K562 (cell line): ENCODE data around the gene APC2. TPM values are rescaled to one million over a fixed set of nuclear protein-coding genes. Genes with fewer than 3 reads are reported as not detected.

Experiments used
- ATF4 ChIP-seq: fragments of 450-650 bp; formaldehyde crosslinking; IDR thresholded peaks from 2 replicates; pipeline ENCODE4 v1.4.0; 2022; ENCODE audit warnings: mild to moderate bottlenecking, moderate library complexity
- GTF2F1 ChIP-seq: IDR thresholded peaks from 2 replicates; pipeline ENCODE4 v1.6.1; 2011; ENCODE audit warnings: low read depth, low read length, improper control_type of control experiment
- HES1 ChIP-seq: fragments of 450-650 bp; IDR thresholded peaks from 2 replicates; pipeline ENCODE4 v1.6.1; 2016; ENCODE audit warnings: low read depth, mild to moderate bottlenecking, moderate library complexity
- HMBOX1 ChIP-seq: sonication (generic); IDR thresholded peaks from 2 replicates; pipeline ENCODE4 v1.6.1; 2016
- ILF3 ChIP-seq: fragments of 450-650 bp; IDR thresholded peaks from 2 replicates; pipeline ENCODE4 v1.6.1; 2018; ENCODE audit warnings: antibody characterized with exemption, mild to moderate bottlenecking, moderate library complexity, borderline replicate concordance
- JUN ChIP-seq, 2 experiments: sonication (generic) in 1 of 2; formaldehyde crosslinking in 1 of 2; IDR thresholded peaks; 2 replicates each; pipeline versions ENCODE4 v1.6.1 to v1.8.0; 2012 to 2022; ENCODE audit warnings: borderline replicate concordance in 2 of 2, mild to moderate bottlenecking in 2 of 2, improper control_type of control experiment in 1 of 2, low read depth in 1 of 2, low read length in 1 of 2, missing genetic modification reagents in 1 of 2
- KDM2B ChIP-seq: fragments of 250-450 bp; sonication (Bioruptor Pico); IDR thresholded peaks from 2 replicates; pipeline ENCODE4 v1.8.0; 2021; ENCODE audit warnings: mild to moderate bottlenecking, moderate library complexity
- MXD1 ChIP-seq: fragments of 250-450 bp; sonication (Bioruptor Pico); IDR thresholded peaks from 2 replicates; pipeline ENCODE4 v1.8.0; 2021; ENCODE audit warnings: borderline replicate concordance, mild to moderate bottlenecking, moderate library complexity; ENCODE audit not compliant: poor library complexity, severe bottlenecking
- NFATC3 ChIP-seq: fragments of 450-650 bp; IDR thresholded peaks from 2 replicates; pipeline ENCODE4 v1.6.1; 2017; ENCODE audit warnings: mild to moderate bottlenecking
- SFPQ ChIP-seq: fragments of 200-400 bp; formaldehyde crosslinking; IDR thresholded peaks from 2 replicates; pipeline ENCODE4 v1.6.1; 2017; ENCODE audit warnings: mild to moderate bottlenecking, low read depth, low read length, moderate library complexity
- TEAD4 ChIP-seq, 2 experiments: sonication (generic) in 1 of 2; formaldehyde crosslinking in 1 of 2; IDR thresholded peaks; 2 replicates each; pipeline versions ENCODE4 v1.6.1 to v1.8.0; 2012 to 2022; ENCODE audit warnings: borderline replicate concordance in 1 of 2, inconsistent platforms in 1 of 2, low read length in 1 of 2, mild to moderate bottlenecking in 1 of 2, missing genetic modification reagents in 1 of 2
- TFAP4 ChIP-seq: sonication (generic); formaldehyde crosslinking; IDR thresholded peaks from 2 replicates; pipeline ENCODE4 v1.8.0; 2022; ENCODE audit warnings: missing genetic modification reagents, mild to moderate bottlenecking, moderate library complexity, borderline replicate concordance
- ZNF121 ChIP-seq: sonication (generic); formaldehyde crosslinking; conservative IDR thresholded peaks from 2 replicates; pipeline ENCODE4 v1.8.0; 2022; ENCODE audit warnings: missing genetic modification reagents
- ZNF184 ChIP-seq: sonication (generic); formaldehyde crosslinking; IDR thresholded peaks from 2 replicates; pipeline ENCODE4 v1.5.0; 2020; ENCODE audit warnings: missing genetic modification reagents
- ZNF511 ChIP-seq: sonication (generic); formaldehyde crosslinking; IDR thresholded peaks from 2 replicates; pipeline ENCODE4 v1.8.0; 2022; ENCODE audit warnings: mild to moderate bottlenecking, missing genetic modification reagents
- ZNF668 ChIP-seq: fragments of 250-450 bp; sonication (Bioruptor Pico); IDR thresholded peaks from 2 replicates; pipeline ENCODE4 v1.8.0; 2022; ENCODE audit warnings: mild to moderate bottlenecking, inconsistent platforms
- ZNF695 ChIP-seq: fragments of 450-650 bp; formaldehyde crosslinking; IDR thresholded peaks from 2 replicates; pipeline ENCODE4 v1.4.0; 2020; ENCODE audit warnings: mild to moderate bottlenecking, moderate library complexity
- polyA plus RNA-seq, 8 experiments: library from polyadenylated mRNA; depleted of rRNA in 4 of 8; stranded (reverse) in 5 of 8; unstranded in 3 of 8; fragments of >200 nt; fragmentation: Nextera tagmentation in 2 of 8; fragmentation: Illumina TruSeq in 1 of 8; extraction: Ambion mirVana in 2 of 8; extraction: Trizol in 1 of 8; gene quantifications; 2 replicates each; pipeline versions ENCODE4 v1.2.1 to v1.2.3, GENCODE V29; 2011 to 2014; ENCODE audit warnings: inconsistent platforms in 1 of 8, missing spikeins in 1 of 8
- total RNA-seq, 7 experiments: library from RNA; depleted of rRNA in 6 of 7; stranded (reverse); fragments of >200 nt in 6 of 7; fragmentation: Illumina TruSeq in 2 of 7; extraction: Trizol in 2 of 7; gene quantifications; 2 replicates each; pipeline versions ENCODE4 v1.2.1 to v1.2.3, GENCODE V29; 2011 to 2021; ENCODE audit warnings: low replicate concordance in 1 of 7

APC2 gene
- total and polyA plus RNA-seq, 9 of the 15 experiments (the other 6 are each of a cell fraction or from before 2014, with no cell fraction given): 0.01 to 0.40 (median 0.05) TPM; not detected in 3

GRCh38 chr19:1438035-1438932 lies 11.6 kb upstream of the APC2 start, which contains the start of gene RPS15 (continued):
- TF ChIP-seq TEAD4 (IDR thresholded peaks at IDR 0.05; ENCODE audit: low read length) (peak; percentile 7; the same call in 1 of the 2 replicates), TEAD4 (CRISPR knock-in tag; IDR thresholded peaks at IDR 0.05; ENCODE audit: borderline replicate concordance) (no peak), ZNF511 (peak; percentile 71; the same call in 1 of the 2 replicates), ATF4 (CRISPR knock-in tag) (no peak), NFATC3 (no peak), JUN (IDR thresholded peaks at IDR 0.05; ENCODE audit: borderline replicate concordance, low read depth, low read length) (peak; percentile 1; the same call in 1 of the 2 replicates), JUN (CRISPR knock-in tag; IDR thresholded peaks at IDR 0.05; ENCODE audit: borderline replicate concordance) (0 out of 2 replicates have a peak, but pooled peaks have one; percentile 71), HMBOX1 (peak; percentile 20; the same call in 1 of the 2 replicates), ILF3 (no peak), HES1 (no peak), SFPQ (no peak), MXD1 (CRISPR knock-in tag) (no peak), TFAP4 (peak; percentile 83), ZNF184 (no peak), KDM2B (CRISPR knock-in tag) (peak; percentile 72), ZNF121 (CRISPR knock-in tag) (no peak), ZNF695 (CRISPR knock-in tag) (no peak), GTF2F1 (peak; percentile 91), ZNF668 (CRISPR knock-in tag) (no peak)
